HEK293 (cell line): ENCODE measurements around the gene ASXL2.
"Not testable (repeated sequence)": the region's sequence is repeated elsewhere in the genome, so short reads cannot be mapped to it uniquely, and the experiment has no call there.

Source experiments
- CTCF ChIA-PET: fragments of 350-600 bp; formaldehyde crosslinking; extraction: SDS; loops from one replicate; lab custom pipeline; 2021; ENCODE audit warnings: antibody characterized with exemption; lab: Yijun Ruan, JAX
- POLR2A ChIA-PET: fragments of 300-600 bp; formaldehyde crosslinking; extraction: SDS; loops from one replicate; lab custom pipeline; 2020; ENCODE audit warnings: antibody characterized with exemption, inconsistent platforms; lab: Yijun Ruan, JAX
- H3K27ac ChIP-seq: fragments of 200-500 bp; sonication (Bioruptor generic); 2 replicates; pipeline ENCODE4 v1.5.1; 2014; ENCODE audit warnings: low read depth, low read length, control low read depth, inconsistent platforms; ENCODE audit errors: extremely low read depth
- H3K36me3 ChIP-seq, 2 experiments: fragments of 200-500 bp in 1 of 2; sonication (Bioruptor generic) in 1 of 2; 1 replicate in 1 of 2; 2 replicates in 1 of 2; pipeline ENCODE4 v1.5.1; 2014 to 2017; ENCODE audit warnings: inconsistent platforms in 2 of 2, low read length in 2 of 2; ENCODE audit not compliant: control insufficient read depth in 2 of 2, insufficient read depth in 1 of 2
- H3K4me1 ChIP-seq: fragments of 200-500 bp; sonication (Bioruptor generic); 2 replicates; pipeline ENCODE4 v1.5.1; 2014; ENCODE audit warnings: mild to moderate bottlenecking, low read length, inconsistent platforms; ENCODE audit not compliant: control insufficient read depth, insufficient read depth
- H3K4me3 ChIP-seq: 2 replicates; pipeline ENCODE4 v1.5.1; 2011; ENCODE audit warnings: low read depth, mild to moderate bottlenecking, control low read depth, low read length, moderate library complexity
- H3K9me3 ChIP-seq: fragments of 200-500 bp; sonication (Bioruptor generic); 2 replicates; pipeline ENCODE4 v1.5.1; 2014; ENCODE audit warnings: low read depth, low read length, inconsistent platforms; ENCODE audit not compliant: control insufficient read depth, insufficient read depth
- MZF1 ChIP-seq: fragments of 450-650 bp; formaldehyde crosslinking; IDR thresholded peaks from 2 replicates; pipeline ENCODE4 v1.5.1; 2017; ENCODE audit warnings: missing biosample characterization, missing genetic modification characterization, borderline replicate concordance
- OSR2 ChIP-seq: fragments of 450-650 bp; formaldehyde crosslinking; IDR thresholded peaks from 2 replicates; pipeline ENCODE4 v1.5.1; 2016; ENCODE audit warnings: missing biosample characterization, missing genetic modification characterization
- SCRT1 ChIP-seq: fragments of 450-650 bp; formaldehyde crosslinking; IDR thresholded peaks from 2 replicates; pipeline ENCODE4 v1.5.1; 2016; ENCODE audit warnings: missing biosample characterization, missing genetic modification characterization, borderline replicate concordance
- ZBTB11 ChIP-seq: fragments of 450-650 bp; formaldehyde crosslinking; conservative IDR thresholded peaks from 2 replicates; pipeline ENCODE4 v1.5.1; 2016; ENCODE audit warnings: low read depth, missing biosample characterization, missing genetic modification characterization
- ZBTB17 ChIP-seq: fragments of 450-650 bp; formaldehyde crosslinking; IDR thresholded peaks from 2 replicates; pipeline ENCODE4 v1.5.1; 2016; ENCODE audit warnings: missing biosample characterization, missing genetic modification characterization
- ZBTB7A ChIP-seq: fragments of 450-650 bp; formaldehyde crosslinking; IDR thresholded peaks from 2 replicates; pipeline ENCODE4 v1.5.1; 2016; ENCODE audit warnings: low read depth, missing biosample characterization, missing genetic modification characterization
- ZNF19 ChIP-seq: fragments of 450-650 bp; formaldehyde crosslinking; IDR thresholded peaks from 2 replicates; pipeline ENCODE4; 2016; ENCODE audit warnings: missing biosample characterization, missing genetic modification characterization, low read depth
- ZNF266 ChIP-seq: fragments of 450-650 bp; formaldehyde crosslinking; IDR thresholded peaks from 2 replicates; pipeline ENCODE4 v1.5.1; 2016; ENCODE audit warnings: missing biosample characterization, missing genetic modification characterization, low read depth
- ZNF362 ChIP-seq: fragments of 450-650 bp; formaldehyde crosslinking; IDR thresholded peaks from 2 replicates; pipeline ENCODE4 v1.5.1; 2016; ENCODE audit warnings: missing biosample characterization, missing genetic modification characterization
- ZNF670 ChIP-seq: fragments of 450-650 bp; formaldehyde crosslinking; IDR thresholded peaks from 2 replicates; pipeline ENCODE4 v1.5.1; 2016; ENCODE audit warnings: missing biosample characterization, missing genetic modification characterization, low read depth
- ZNF704 ChIP-seq: fragments of 450-650 bp; formaldehyde crosslinking; IDR thresholded peaks from 2 replicates; pipeline ENCODE4 v1.5.1; 2016; ENCODE audit warnings: missing biosample characterization, missing genetic modification characterization
- ZNF707 ChIP-seq: fragments of 450-650 bp; formaldehyde crosslinking; IDR thresholded peaks from 2 replicates; pipeline ENCODE4 v1.5.1; 2016; ENCODE audit warnings: missing biosample characterization, missing genetic modification characterization

Gene ASXL2

DNA sequence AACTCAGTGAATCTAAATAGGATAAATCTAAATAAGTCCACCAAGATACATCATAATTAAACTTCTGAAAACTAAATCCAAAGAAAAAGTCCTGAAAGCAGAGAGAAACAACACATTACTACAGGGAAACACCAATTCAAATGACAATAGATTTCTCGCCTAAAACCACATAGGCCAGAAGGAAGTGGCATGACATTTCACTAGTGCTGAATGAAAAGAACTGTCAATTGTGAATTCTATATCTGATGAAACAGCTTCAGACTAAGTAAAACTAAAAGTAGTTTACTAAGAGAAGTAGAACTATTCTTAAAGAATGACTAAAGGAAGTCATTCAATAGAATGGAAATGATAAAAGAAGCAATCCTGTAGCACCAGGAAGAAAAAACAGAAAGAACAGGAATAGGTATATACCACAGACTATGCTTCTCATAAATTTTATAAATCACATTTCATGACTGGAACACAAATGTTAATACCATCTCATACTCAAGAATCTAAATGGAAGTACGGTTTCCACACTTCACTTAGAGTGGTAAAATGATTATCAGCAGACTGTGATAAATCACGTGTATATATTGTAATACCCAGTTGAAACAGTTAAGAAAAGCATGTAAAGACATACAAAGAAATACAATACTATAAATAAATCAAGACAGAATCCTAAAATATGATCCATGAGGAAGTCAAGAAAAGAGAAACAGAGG, 46.4 kb downstream of the ASXL2 start:
- ChIA-PET POLR2A (no interaction called here), CTCF (interaction anchor here (0.7 kb wide), 1 partner anchor 32 kb away, joined by 3 read pairs; no protein-coding TSS in a partner anchor)
- H3K27ac ChIP-seq, result no peak overlapping the region
- H3K4me1 ChIP-seq, result no peaks in the 10 kb centered on the region; the same call in 1 of the 2 replicates
- peaks cover 0 to 5% of the 10 kb centered on the region in 2 experiments; a peak in 2 of 3 replicates for H3K36me3 ChIP-seq
- TF ChIP-seq ZBTB11, result no peak
- TF ChIP-seq SCRT1, result no peak
- TF ChIP-seq ZNF707 (tag by site-specific recombination), result no peak
- no peak for TF ChIP-seq ZNF670
- no peaks in the 10 kb centered on the region for H3K9me3 ChIP-seq
- no peak overlapping the region for H3K4me3 ChIP-seq

DNA sequence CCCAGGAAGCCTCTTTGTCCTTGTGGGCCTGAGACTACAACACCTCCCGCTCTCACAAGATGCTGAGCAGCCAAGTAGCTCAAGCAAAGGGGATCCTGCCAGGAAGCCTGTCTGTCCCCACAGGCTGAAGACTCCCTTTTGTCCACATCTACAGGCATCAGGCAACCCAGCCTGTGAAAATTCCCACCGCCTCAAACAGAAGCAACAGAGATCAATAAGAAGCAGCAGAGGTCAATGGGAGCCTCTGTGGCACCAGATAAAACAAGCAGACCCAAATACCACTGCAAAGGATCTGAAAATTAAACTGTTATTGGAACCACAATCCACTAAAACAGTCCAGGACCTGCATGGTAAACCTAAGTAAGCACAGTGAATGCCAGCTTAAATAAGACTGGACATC, 48.5 kb downstream of the ASXL2 start:
- POLR2A ChIA-PET, result no interaction called here
- no peak overlapping the region for H3K27ac ChIP-seq
- TF ChIP-seq MZF1 (tag by site-specific recombination) (peak; percentile 88; the same call in 1 of the 2 replicates), ZNF266 (tag by site-specific recombination) (no peak)
- TF ChIP-seq, all 188 proteins: peak for 1
- no peaks in the 10 kb centered on the region for H3K9me3 ChIP-seq
- peaks cover 0 to 5% of the 10 kb centered on the region in 2 experiments; a peak in 2 of 3 replicates for H3K36me3 ChIP-seq
- H3K4me3 ChIP-seq, result no peak overlapping the region
- H3K4me1 ChIP-seq, result no peaks in the 10 kb centered on the region; the same call in 1 of the 2 replicates
- CTCF ChIA-PET, result interaction anchor here (0.7 kb wide), 1 partner anchor 23 kb away, joined by 3 read pairs; no protein-coding TSS in a partner anchor

- CTCF ChIA-PET, result interaction anchor here (0.7 kb wide), 2 partner anchors 24 to 663 kb away, joined by 3 read pairs; no protein-coding TSS in a partner anchor
- no peak overlapping the region for H3K4me3 ChIP-seq
- no peaks in the 10 kb centered on the region for H3K9me3 ChIP-seq
- no peaks in the 10 kb centered on the region; the same call in 1 of the 2 replicates for H3K4me1 ChIP-seq
- TF ChIP-seq ZNF704 (tag by site-specific recombination), result no peak
- TF ChIP-seq ZNF19, result no peak
- TF ChIP-seq ZBTB7A (tag by site-specific recombination), result no peak
- H3K36me3 ChIP-seq, result peaks cover 0 to 5% of the 10 kb centered on the region in 2 experiments; a peak in 2 of 3 replicates
- POLR2A ChIA-PET, result no interaction called here
- no peak overlapping the region for H3K27ac ChIP-seq
Measured at GRCh38 chr2:25829377-25829704, 48.9 kb downstream of the ASXL2 start.

- H3K9me3 ChIP-seq, result not testable (repeated sequence)
- ChIA-PET CTCF (interaction anchor here (0.7 kb wide), 1 partner anchor 663 kb away, joined by 3 read pairs; no protein-coding TSS in a partner anchor), POLR2A (interaction anchor here (0.7 kb wide), 1 partner anchor 95 kb away, joined by 3 read pairs; no protein-coding TSS in a partner anchor)
Measured at GRCh38 chr2:25828532-25829376, 49.5 kb downstream of the ASXL2 start.

More at GRCh38 chr2:25828532-25829376, 49.5 kb downstream of the ASXL2 start:
- peak; percentile 66; the same call in 1 of the 2 replicates for TF ChIP-seq ZNF362
- 0 out of 2 replicates have a peak, but pooled peaks have one; percentile 14 for TF ChIP-seq ZBTB17 (tag by site-specific recombination)
- peak; percentile 13; the same call in 1 of the 2 replicates for TF ChIP-seq OSR2 (tag by site-specific recombination)
- not testable (repeated sequence) for H3K4me1 ChIP-seq, H3K36me3 ChIP-seq, H3K4me3 ChIP-seq, H3K27ac ChIP-seq
